H1 (cell line): ENCODE measurements around the gene SHISA6. TPM values are rescaled to one million over a fixed set of nuclear protein-coding genes. Genes with fewer than 3 reads are reported as not detected.

Experiments
- CTCF ChIA-PET: fragments of 300-600 bp; sonication (Branson Sonifier 250); formaldehyde crosslinking; loops from one replicate; lab custom pipeline; 2021; ENCODE audit not compliant: partially characterized antibody; lab: Charles Lee
- POLR2A ChIA-PET: fragments of 300-600 bp; sonication (Branson Sonifier 250); formaldehyde crosslinking; loops from one replicate; lab custom pipeline; 2021; ENCODE audit warnings: inconsistent platforms; ENCODE audit not compliant: partially characterized antibody; lab: Charles Lee
- DNase-seq, 2 experiments: peaks; one replicate each; pipeline versions ENCODE4 v3.0.0 to v3.0.0-alpha.2; 2010 to 2022; ENCODE audit warnings: low spot score in 2 of 2, low read depth in 1 of 2, mixed read lengths in 1 of 2
- FAIRE-seq: peaks from 2 replicates; lab custom pipeline; 2011; peaks lifted over from hg19 to GRCh38; lab: Jason Lieb, UNC
- H2AFZ ChIP-seq: 2 replicates; pipeline ENCODE4 v1.8.1; 2012; ENCODE audit warnings: low read length, inconsistent platforms
- H2AK5ac ChIP-seq: 2 replicates; pipeline ENCODE4 v1.6.1; 2013; ENCODE audit warnings: low read depth, low read length
- H2BK120ac ChIP-seq: replicated peaks from 2 replicates; pipeline ENCODE3; 2013; ENCODE audit warnings: low read depth, low read length, inconsistent platforms
- H2BK12ac ChIP-seq: 2 replicates; pipeline ENCODE4 v1.6.1; 2013; ENCODE audit warnings: low read depth, low read length
- H2BK15ac ChIP-seq: 2 replicates; pipeline ENCODE4 v1.6.1; 2013; ENCODE audit warnings: low read length
- H2BK20ac ChIP-seq: 2 replicates; pipeline ENCODE4 v1.6.1; 2013; ENCODE audit warnings: low read length
- H2BK5ac ChIP-seq: 2 replicates; pipeline ENCODE4 v1.6.1; 2013; ENCODE audit warnings: low read depth, low read length
- H3K14ac ChIP-seq: 2 replicates; pipeline ENCODE4 v1.6.1; 2013; ENCODE audit warnings: inconsistent platforms; ENCODE audit not compliant: insufficient read length
- H3K18ac ChIP-seq: 2 replicates; pipeline ENCODE4 v1.6.1; 2013; ENCODE audit warnings: low read length; ENCODE audit errors: extremely low read depth
- H3K23ac ChIP-seq: 2 replicates; pipeline ENCODE4 v1.6.1; 2013; ENCODE audit warnings: inconsistent platforms; ENCODE audit not compliant: insufficient read length
- H3K23me2 ChIP-seq: 2 replicates; pipeline ENCODE4 v1.6.1; 2013; ENCODE audit warnings: low read depth, low read length
- H3K27ac ChIP-seq: 2 replicates; pipeline ENCODE4 v1.6.1; 2011; ENCODE audit warnings: low read depth, low read length, inconsistent platforms
- H3K27me3 ChIP-seq, 4 experiments: replicated peaks in 1 of 4; 1 replicate in 1 of 4; 2 replicates in 3 of 4; pipeline versions ENCODE4 v1.6.1 to v1.8.1; 2011 to 2013; ENCODE audit warnings: low read length in 3 of 4, mild to moderate bottlenecking in 3 of 4, inconsistent platforms in 2 of 4, mixed read lengths in 2 of 4, moderate library complexity in 1 of 4; ENCODE audit not compliant: control insufficient read depth in 3 of 4, insufficient read depth in 3 of 4; ENCODE audit errors: extremely low read depth in 1 of 4
- H3K36me3 ChIP-seq, 4 experiments: 2 replicates each; pipeline versions ENCODE4 v1.6.1 to v1.8.1; 2011 to 2013; ENCODE audit warnings: mild to moderate bottlenecking in 4 of 4, low read length in 3 of 4, moderate library complexity in 2 of 4, control low read depth in 1 of 4, inconsistent platforms in 1 of 4; ENCODE audit not compliant: insufficient read depth in 4 of 4, control insufficient read depth in 2 of 4
- H3K4ac ChIP-seq: replicated peaks from 2 replicates; pipeline ENCODE3; 2013; ENCODE audit warnings: low read length, low read depth, mixed read lengths, inconsistent platforms; ENCODE audit not compliant: insufficient read length
- H3K4me1 ChIP-seq, 4 experiments: replicated peaks in 1 of 4; 1 replicate in 1 of 4; 2 replicates in 3 of 4; pipeline versions ENCODE4 v1.6.1 to v1.8.1; 2011 to 2013; ENCODE audit warnings: low read length in 3 of 4, inconsistent platforms in 2 of 4, mixed read lengths in 1 of 4; ENCODE audit not compliant: insufficient read depth in 4 of 4, control insufficient read depth in 3 of 4
- H3K4me2 ChIP-seq, 2 experiments: 2 replicates each; pipeline versions ENCODE4 v1.6.1 to v1.8.1; 2011 to 2013; ENCODE audit warnings: low read depth in 2 of 2, low read length in 2 of 2, control low read depth in 1 of 2, inconsistent platforms in 1 of 2, mild to moderate bottlenecking in 1 of 2; ENCODE audit not compliant: insufficient read depth in 1 of 2
- H3K4me3 ChIP-seq, 4 experiments: fragments of 200-600, 300-600 bp in 1 of 4; sonication (generic), shearing (Covaris generic), sonication (Bioruptor Twin) in 1 of 4; 2 replicates each; pipeline versions ENCODE4 v1.5.1 to v1.8.1; 2011 to 2016; ENCODE audit warnings: low read length in 4 of 4, low read depth in 3 of 4, control low read depth in 2 of 4, inconsistent platforms in 2 of 4, mild to moderate bottlenecking in 2 of 4, mixed read lengths in 1 of 4, moderate library complexity in 1 of 4; ENCODE audit not compliant: insufficient read depth in 2 of 4; ENCODE audit errors: extremely low read depth in 1 of 4
- H3K56ac ChIP-seq: replicated peaks from 2 replicates; pipeline ENCODE3; 2013; ENCODE audit warnings: low read depth, mild to moderate bottlenecking, mixed read lengths, low read length, inconsistent platforms; ENCODE audit not compliant: insufficient read length
- H3K79me1 ChIP-seq: 2 replicates; pipeline ENCODE4 v1.6.1; 2013; ENCODE audit warnings: low read depth, low read length, control low read depth
- H3K79me2 ChIP-seq, 2 experiments: 2 replicates each; pipeline versions ENCODE4 v1.6.1 to v1.8.1; 2012 to 2013; ENCODE audit warnings: low read length in 2 of 2, mild to moderate bottlenecking in 2 of 2, inconsistent platforms in 1 of 2; ENCODE audit not compliant: insufficient read depth in 2 of 2, control insufficient read depth in 1 of 2
- H3K9ac ChIP-seq, 4 experiments: replicated peaks in 1 of 4; 1 replicate in 1 of 4; 2 replicates in 3 of 4; pipeline versions ENCODE4 v1.6.1 to v1.8.1; 2011 to 2013; ENCODE audit warnings: low read depth in 3 of 4, low read length in 3 of 4, control low read depth in 2 of 4, mild to moderate bottlenecking in 2 of 4, moderate library complexity in 2 of 4, inconsistent platforms in 1 of 4; ENCODE audit errors: extremely low read depth in 1 of 4
- H3K9me3 ChIP-seq, 2 experiments: 2 replicates each; pipeline versions ENCODE4 v1.6.1 to v1.8.1; 2012 to 2013; ENCODE audit warnings: mild to moderate bottlenecking in 2 of 2, moderate library complexity in 2 of 2, control low read depth in 1 of 2, inconsistent platforms in 1 of 2, low read depth in 1 of 2, low read length in 1 of 2, mixed read lengths in 1 of 2; ENCODE audit not compliant: insufficient read depth in 2 of 2
- H4K20me1 ChIP-seq, 2 experiments: replicated peaks in 1 of 2; 2 replicates each; pipeline versions ENCODE3 to v1.8.1; 2011 to 2013; ENCODE audit warnings: inconsistent platforms in 2 of 2, low read length in 2 of 2, mild to moderate bottlenecking in 1 of 2; ENCODE audit not compliant: insufficient read depth in 2 of 2, control insufficient read depth in 1 of 2
- H4K5ac ChIP-seq: 2 replicates; pipeline ENCODE4 v1.6.1; 2013; ENCODE audit warnings: low read length, low read depth, mixed read lengths, inconsistent platforms; ENCODE audit not compliant: insufficient read length
- H4K8ac ChIP-seq: 2 replicates; pipeline ENCODE4 v1.8.0; 2013; ENCODE audit warnings: mild to moderate bottlenecking, moderate library complexity, low read length, inconsistent platforms; ENCODE audit not compliant: insufficient read depth; ENCODE audit errors: extremely low read depth
- H4K91ac ChIP-seq: replicated peaks from 2 replicates; pipeline ENCODE3; 2013; ENCODE audit warnings: low read length, mixed read lengths, inconsistent platforms; ENCODE audit not compliant: insufficient read length
- CHD1 ChIP-seq: IDR thresholded peaks from 2 replicates; pipeline ENCODE4 v1.6.1; 2012; ENCODE audit warnings: low read depth, low read length, improper control_type of control experiment
- E2F6 ChIP-seq: IDR thresholded peaks from 2 replicates; pipeline ENCODE4 v1.6.1; 2012; ENCODE audit warnings: inconsistent platforms
- TEAD4 ChIP-seq: IDR thresholded peaks from 2 replicates; pipeline ENCODE4 v1.6.1; 2012; ENCODE audit warnings: low read depth, low read length, inconsistent platforms, mixed read lengths
- WGBS, 2 experiments: shearing (Covaris generic) in 1 of 2; methylation state at CpG; one replicate each; pipeline versions ENCODE4 v1.1.6 to v1.1.7; 2013 to 2015; ENCODE audit warnings: low lambda C conversion rate in 2 of 2, mixed read lengths in 2 of 2, inconsistent platforms in 1 of 2, low coverage in 1 of 2, missing lambda C conversion rate in 1 of 2; ENCODE audit not compliant: insufficient replicate concordance in 2 of 2, insufficient coverage in 1 of 2, insufficient read length in 1 of 2; ENCODE audit errors: extremely low coverage in 1 of 2, missing lambda C conversion rate in 1 of 2; 5-methylcytosine and 5-hydroxymethylcytosine counted together
- polyA plus RNA-seq, 7 experiments: library from polyadenylated mRNA; depleted of rRNA in 3 of 7; stranded (reverse) in 5 of 7; unstranded in 2 of 7; fragments of >200 nt in 5 of 7; fragments of 200-250 nt in 2 of 7; gene quantifications; 1 replicate in 5 of 7; 2 replicates in 1 of 7; 4 replicates in 1 of 7; pipeline versions ENCODE4 v1.2.1 to v1.2.3, GENCODE V29; 2011 to 2013; ENCODE audit warnings: missing spikeins in 2 of 7, mixed read lengths in 2 of 7
- total RNA-seq: library from RNA; stranded (reverse); fragmentation: NEBNext Ultra II Directional; extraction: Animal tissue kit (Norgen Biotek cat#: 25700); gene quantifications from 2 replicates; pipeline ENCODE4 v1.2.1, GENCODE V29; 2021

SHISA6 gene
- total and polyA plus RNA-seq, 2 of the 8 experiments (the other 6 are each of a cell fraction or from before 2014, with no cell fraction given) = 2.9 to 4.8 TPM

- no peak overlapping the region for H3K56ac ChIP-seq
- no peaks in the 10 kb centered on the region for H3K27me3 ChIP-seq
- no peak overlapping the region for H2BK20ac ChIP-seq
- H3K23ac ChIP-seq = no peak overlapping the region
- ChIA-PET CTCF (no interaction called here), POLR2A (no interaction called here)
- H3K4me2 ChIP-seq = no peak overlapping the region
- H2BK120ac ChIP-seq = no peak overlapping the region
- no peak for DNase-seq
- WGBS, 2 experiments = 90% methylated on average over 5 of the region's 5 CpGs; no CpG with 5 or more reads in 1 of the 2 experiments
- H2BK12ac ChIP-seq = no peak overlapping the region
- no peaks in the 10 kb centered on the region for H3K23me2 ChIP-seq
- no peaks in the 10 kb centered on the region for H4K20me1 ChIP-seq
- H3K18ac ChIP-seq = no peak overlapping the region
- H3K27ac ChIP-seq = no peak overlapping the region
- H4K5ac ChIP-seq = no peak overlapping the region
- no peak overlapping the region for H2BK5ac ChIP-seq
- no peak overlapping the region for H4K91ac ChIP-seq
- FAIRE-seq = no peak
- H3K79me2 ChIP-seq = no peaks in the 10 kb centered on the region
- peak overlapping the region; percentile 51; the same call in 1 of the 2 replicates for H4K8ac ChIP-seq
- no peak overlapping the region for H2BK15ac ChIP-seq
- H3K79me1 ChIP-seq = no peaks in the 10 kb centered on the region
- no peaks in the 10 kb centered on the region for H3K4me1 ChIP-seq
- no peak overlapping the region for H2AFZ ChIP-seq
- H2AK5ac ChIP-seq = no peak overlapping the region
- TF ChIP-seq TEAD4 = no peak
- TF ChIP-seq E2F6 = no peak
- no peak for TF ChIP-seq CHD1
- TF ChIP-seq, all 59 proteins: peak for 0
- no peaks in the 10 kb centered on the region for H3K36me3 ChIP-seq
- H3K14ac ChIP-seq = no peak overlapping the region
- H3K4me3 ChIP-seq = no peak overlapping the region
- no peak overlapping the region for H3K4ac ChIP-seq
- no peaks in the 10 kb centered on the region for H3K9me3 ChIP-seq
- H3K9ac ChIP-seq = no peak overlapping the region
Observed at GRCh38 chr17:11353601-11354000, 112.6 kb downstream of the SHISA6 start.
